Activated CD8-positive, alpha-beta T cell treated with anti-CD3 and anti-CD28 coated beads for 36 hours (primary cell): ENCODE results near the gene HACD2. TPM values are rescaled to one million over a fixed set of nuclear protein-coding genes. Genes with fewer than 3 reads are reported as not detected.

ENCODE experiments used
- ATAC-seq: fragments of 200-7000 bp; cut with Tn5 transposase; one replicate; pipeline ENCODE4 v1.10.0; 2021; ENCODE audit warnings: mild to moderate bottlenecking, moderate library complexity
- CTCF ChIA-PET: fragments of 350-600 bp; sonication (Branson Sonifier 250); formaldehyde crosslinking; loops from one replicate; lab custom pipeline; 2021; ENCODE audit warnings: antibody characterized with exemption; lab: Charles Lee
- POLR2A ChIA-PET: fragments of 350-600 bp; sonication (Branson Sonifier 250); formaldehyde crosslinking; loops from one replicate; lab custom pipeline; 2021; ENCODE audit warnings: antibody characterized with exemption; lab: Charles Lee
- DNase-seq: peaks from one replicate; pipeline ENCODE4 v3.0.0-alpha.2; 2020
- H3K27ac Mint-ChIP-seq: one replicate; pipeline ENCODE4 v1.8.0; 2021; ENCODE audit warnings: mild to moderate bottlenecking, mixed read lengths
- H3K27me3 Mint-ChIP-seq: one replicate; pipeline ENCODE4 v1.8.0; 2021; ENCODE audit warnings: mixed read lengths
- H3K36me3 Mint-ChIP-seq: one replicate; pipeline ENCODE4 v1.8.0; 2021; ENCODE audit warnings: low read depth, mixed read lengths
- H3K4me1 Mint-ChIP-seq: one replicate; pipeline ENCODE4 v1.8.0; 2021; ENCODE audit warnings: low read depth, mixed read lengths
- H3K4me3 Mint-ChIP-seq: one replicate; pipeline ENCODE4 v1.8.0; 2021; ENCODE audit warnings: mild to moderate bottlenecking, moderate library complexity, mixed read lengths
- H3K9me3 Mint-ChIP-seq: one replicate; pipeline ENCODE4 v1.8.0; 2021; ENCODE audit warnings: mixed read lengths
- intact Hi-C: fragments of 100-400 bp; cut with micrococcal nuclease; formaldehyde crosslinking; loops from one replicate; pipeline ENCODE4 v1.10.0; 2022
- total RNA-seq, 2 experiments: library from RNA; stranded (reverse); gene quantifications; one replicate each; pipeline ENCODE4 v1.2.3, GENCODE V29; 2021
- TF ChIP-seq, protein P1 (sequence below): fragments of 200-600 bp; IDR thresholded peaks from one replicate; pipeline ENCODE4 v1.8.0; 2022; ENCODE audit warnings: antibody characterized with exemption, mild to moderate bottlenecking

Gene HACD2
- total RNA-seq, 2 experiments from 2014 or later: 25.1 to 26.9 TPM

DNA sequence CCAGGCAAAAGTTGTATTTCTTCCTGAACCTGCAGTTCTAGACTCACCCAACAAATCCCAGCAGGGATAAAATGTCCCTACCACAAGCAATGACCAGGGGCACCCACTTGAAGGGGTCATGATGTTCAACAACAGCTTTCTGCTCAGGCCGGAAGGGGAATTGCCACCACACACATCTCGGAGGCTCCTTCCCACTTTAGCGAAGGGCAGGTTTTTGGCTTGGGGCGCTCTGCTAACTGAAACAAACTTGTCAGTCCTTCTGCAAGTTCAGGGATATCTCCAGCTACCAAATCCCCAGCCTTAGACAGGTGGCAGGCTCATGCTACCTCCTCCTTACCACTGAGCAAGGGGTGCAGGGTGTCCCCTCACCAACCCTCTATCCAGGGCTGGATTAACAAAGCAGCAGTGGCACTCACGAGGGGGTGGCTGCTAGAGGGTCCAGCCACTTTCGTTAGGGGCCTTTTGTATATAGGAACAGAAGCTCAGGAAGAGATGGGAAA is 138.2 kb downstream of the HACD2 start:
- intact Hi-C loops: no loop called here

DNA sequence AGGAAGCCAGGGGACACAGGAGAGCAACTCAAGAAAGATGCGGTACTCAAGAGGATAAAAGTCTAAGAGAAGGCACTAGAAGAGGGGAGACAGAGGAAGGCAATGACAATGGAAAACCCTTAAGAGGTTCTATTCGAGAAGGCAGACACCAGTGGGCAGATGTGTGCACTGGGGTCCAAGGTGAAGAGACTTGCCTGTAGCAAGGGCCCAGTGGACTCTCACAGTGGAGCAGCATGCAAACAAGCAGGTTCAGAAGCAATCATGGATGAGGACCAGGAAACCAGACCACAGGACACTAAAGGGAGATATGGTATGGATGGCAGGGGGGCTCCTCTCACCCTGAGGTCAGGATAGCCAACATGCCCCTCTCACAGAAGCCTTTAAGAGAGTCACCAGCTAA is 138.6 kb downstream of the HACD2 start:
- Mint-ChIP-seq H3K9me3 (no peaks in the 10 kb centered on the region), H3K36me3 (no peaks in the 10 kb centered on the region), H3K27me3 (peaks cover 48% of the 10 kb centered on the region), H3K27ac (no peak overlapping the region), H3K4me3 (no peak overlapping the region), H3K4me1 (peaks cover 4% of the 10 kb centered on the region)
- DNase-seq: no peak
- POLR2A ChIA-PET: interaction anchor here (1.1 kb wide), 1 partner anchor 19 kb away, joined by 3 read pairs; no protein-coding TSS in a partner anchor
- no peak for ATAC-seq
- TF ChIP-seq, protein P1, sequence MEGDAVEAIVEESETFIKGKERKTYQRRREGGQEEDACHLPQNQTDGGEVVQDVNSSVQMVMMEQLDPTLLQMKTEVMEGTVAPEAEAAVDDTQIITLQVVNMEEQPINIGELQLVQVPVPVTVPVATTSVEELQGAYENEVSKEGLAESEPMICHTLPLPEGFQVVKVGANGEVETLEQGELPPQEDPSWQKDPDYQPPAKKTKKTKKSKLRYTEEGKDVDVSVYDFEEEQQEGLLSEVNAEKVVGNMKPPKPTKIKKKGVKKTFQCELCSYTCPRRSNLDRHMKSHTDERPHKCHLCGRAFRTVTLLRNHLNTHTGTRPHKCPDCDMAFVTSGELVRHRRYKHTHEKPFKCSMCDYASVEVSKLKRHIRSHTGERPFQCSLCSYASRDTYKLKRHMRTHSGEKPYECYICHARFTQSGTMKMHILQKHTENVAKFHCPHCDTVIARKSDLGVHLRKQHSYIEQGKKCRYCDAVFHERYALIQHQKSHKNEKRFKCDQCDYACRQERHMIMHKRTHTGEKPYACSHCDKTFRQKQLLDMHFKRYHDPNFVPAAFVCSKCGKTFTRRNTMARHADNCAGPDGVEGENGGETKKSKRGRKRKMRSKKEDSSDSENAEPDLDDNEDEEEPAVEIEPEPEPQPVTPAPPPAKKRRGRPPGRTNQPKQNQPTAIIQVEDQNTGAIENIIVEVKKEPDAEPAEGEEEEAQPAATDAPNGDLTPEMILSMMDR: no peak
- intact Hi-C loops: no loop called here
- CTCF ChIA-PET: interaction anchor here (0.8 to 3.7 kb wide), 3 partner anchors 44 to 113 kb away, joined by 3 to 29 read pairs (median 22); no protein-coding TSS in a partner anchor

More for the DNA sequence above, 138.2 kb downstream of the HACD2 start:
- ATAC-seq (no peak), DNase-seq (no peak)
- CTCF ChIA-PET: interaction anchor here (0.8 to 3.7 kb wide), 5 partner anchors 38 to 112 kb away, joined by 3 to 29 read pairs (median 8); no protein-coding TSS in a partner anchor
- Mint-ChIP-seq H3K27me3 (peaks cover 50% of the 10 kb centered on the region), H3K4me1 (peaks cover 4% of the 10 kb centered on the region), H3K36me3 (no peaks in the 10 kb centered on the region), H3K9me3 (no peaks in the 10 kb centered on the region), H3K4me3 (no peak overlapping the region), H3K27ac (no peak overlapping the region)
- POLR2A ChIA-PET: no interaction called here
- TF ChIP-seq, protein P1: no peak

DNA sequence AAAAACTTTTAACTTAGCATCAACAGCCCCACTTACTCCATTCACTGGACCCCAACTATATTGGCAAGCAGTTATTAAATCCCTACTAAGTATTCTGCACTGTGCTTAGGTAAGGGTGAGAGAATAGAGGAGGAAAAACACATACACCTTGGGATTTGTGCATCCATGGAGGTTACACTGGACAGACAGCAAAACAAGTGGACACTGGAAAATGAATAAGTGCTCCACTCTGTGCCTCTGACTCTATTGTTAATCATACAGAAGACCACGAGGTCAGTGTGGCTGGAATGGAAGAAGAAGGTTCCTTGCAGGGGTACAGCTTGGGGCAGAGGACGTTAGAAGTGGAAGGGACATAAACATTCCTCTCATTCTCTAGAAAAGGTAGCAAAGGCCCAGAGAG is 139.2 kb downstream of the HACD2 start:
- ATAC-seq (no peak), DNase-seq (no peak)
- intact Hi-C loops: no loop called here
- Mint-ChIP-seq H3K27me3 (peaks cover 44% of the 10 kb centered on the region), H3K36me3 (no peaks in the 10 kb centered on the region), H3K4me3 (no peak overlapping the region), H3K4me1 (peaks cover 4% of the 10 kb centered on the region), H3K27ac (no peak overlapping the region), H3K9me3 (no peaks in the 10 kb centered on the region)
- CTCF ChIA-PET: interaction anchor here (0.8 kb wide), 1 partner anchor 114 kb away, joined by 3 read pairs; no protein-coding TSS in a partner anchor
- TF ChIP-seq, protein P1: no peak
- POLR2A ChIA-PET: interaction anchor here (1.1 kb wide), 1 partner anchor 19 kb away, joined by 3 read pairs; no protein-coding TSS in a partner anchor

DNA sequence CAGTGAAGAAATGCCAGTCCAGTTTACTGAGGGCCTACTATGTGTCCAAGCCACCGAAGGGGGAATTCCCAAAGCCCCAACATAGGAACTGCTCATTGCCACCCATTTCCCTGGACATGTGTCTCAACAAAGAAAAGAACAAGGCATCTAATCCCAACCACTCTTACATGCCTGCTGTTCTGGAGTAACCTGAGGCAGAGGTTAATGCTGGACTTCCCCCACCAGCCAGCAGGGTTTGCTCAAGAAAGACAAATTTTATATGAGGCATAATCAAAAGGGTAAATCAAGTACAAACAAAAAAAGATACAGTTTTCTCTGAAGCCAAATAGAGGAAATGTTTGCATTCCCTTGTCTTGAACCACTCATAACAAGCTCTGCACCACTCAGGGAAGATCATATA is 140.1 kb downstream of the HACD2 start:
- H3K4me1 Mint-ChIP-seq: peaks cover 2% of the 10 kb centered on the region
- H3K4me3 Mint-ChIP-seq: no peak overlapping the region
- H3K9me3 Mint-ChIP-seq: no peaks in the 10 kb centered on the region
- POLR2A ChIA-PET: no interaction called here
- DNase-seq: no peak
- H3K36me3 Mint-ChIP-seq: no peaks in the 10 kb centered on the region
- intact Hi-C loops: no loop called here
- CTCF ChIA-PET: no interaction called here
- no peak for ATAC-seq
- TF ChIP-seq, protein P1: peak; percentile 14
- H3K27me3 Mint-ChIP-seq: peaks cover 38% of the 10 kb centered on the region
- H3K27ac Mint-ChIP-seq: no peak overlapping the region

DNA sequence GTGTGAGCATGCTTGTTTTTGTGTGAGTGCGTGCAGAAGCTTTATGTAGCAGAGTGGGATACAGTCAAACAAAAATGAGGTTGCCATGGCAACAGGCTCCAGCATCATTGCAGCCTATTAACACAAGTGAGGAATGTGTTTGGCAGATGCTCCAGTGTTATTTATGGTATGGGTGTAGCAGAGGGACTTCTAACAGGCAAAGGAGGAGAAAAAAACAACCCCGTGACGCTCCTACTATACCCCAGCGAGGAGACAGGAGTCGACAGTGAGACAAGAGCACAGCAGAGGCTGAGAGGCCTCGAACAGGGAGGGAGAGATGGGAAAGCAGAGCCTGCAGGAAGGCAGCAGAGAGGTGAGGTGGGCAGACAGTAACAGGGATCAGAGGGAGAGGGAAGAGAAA is 140.8 kb downstream of the HACD2 start:
- Mint-ChIP-seq H3K27ac (no peak overlapping the region), H3K36me3 (no peaks in the 10 kb centered on the region), H3K27me3 (peaks cover 39% of the 10 kb centered on the region), H3K4me3 (no peak overlapping the region), H3K9me3 (no peaks in the 10 kb centered on the region), H3K4me1 (peaks cover 2% of the 10 kb centered on the region)
- CTCF ChIA-PET: interaction anchor here (0.9 to 1.2 kb wide), 2 partner anchors 79 to 115 kb away, joined by 3 read pairs; no protein-coding TSS in a partner anchor
- DNase-seq (no peak), ATAC-seq (no peak)
- TF ChIP-seq, protein P1: no peak
- POLR2A ChIA-PET: no interaction called here
- intact Hi-C loops: no loop called here
